H1 (cell line): Measurements from ENCODE around the gene PPP1R1B. TPM values are rescaled to one million over a fixed set of nuclear protein-coding genes. Genes with fewer than 3 reads are reported as not detected.

Experiments
- CTCF ChIA-PET: fragments of 300-600 bp; sonication (Branson Sonifier 250); formaldehyde crosslinking; loops from one replicate; lab custom pipeline; 2021; ENCODE audit not compliant: partially characterized antibody; lab: Charles Lee
- POLR2A ChIA-PET: fragments of 300-600 bp; sonication (Branson Sonifier 250); formaldehyde crosslinking; loops from one replicate; lab custom pipeline; 2021; ENCODE audit warnings: inconsistent platforms; ENCODE audit not compliant: partially characterized antibody; lab: Charles Lee
- DNase-seq, 2 experiments: peaks; one replicate each; pipeline versions ENCODE4 v3.0.0 to v3.0.0-alpha.2; 2010 to 2022; ENCODE audit warnings: low spot score in 2 of 2, low read depth in 1 of 2, mixed read lengths in 1 of 2
- FAIRE-seq: peaks from 2 replicates; lab custom pipeline; 2011; peaks lifted over from hg19 to GRCh38; lab: Jason Lieb, UNC
- H2AFZ ChIP-seq: 2 replicates; pipeline ENCODE4 v1.8.1; 2012; ENCODE audit warnings: low read length, inconsistent platforms
- H2AK5ac ChIP-seq: 2 replicates; pipeline ENCODE4 v1.6.1; 2013; ENCODE audit warnings: low read depth, low read length
- H2BK120ac ChIP-seq: replicated peaks from 2 replicates; pipeline ENCODE3; 2013; ENCODE audit warnings: low read depth, low read length, inconsistent platforms
- H2BK12ac ChIP-seq: 2 replicates; pipeline ENCODE4 v1.6.1; 2013; ENCODE audit warnings: low read depth, low read length
- H2BK15ac ChIP-seq: 2 replicates; pipeline ENCODE4 v1.6.1; 2013; ENCODE audit warnings: low read length
- H2BK20ac ChIP-seq: 2 replicates; pipeline ENCODE4 v1.6.1; 2013; ENCODE audit warnings: low read length
- H2BK5ac ChIP-seq: 2 replicates; pipeline ENCODE4 v1.6.1; 2013; ENCODE audit warnings: low read depth, low read length
- H3K14ac ChIP-seq: 2 replicates; pipeline ENCODE4 v1.6.1; 2013; ENCODE audit warnings: inconsistent platforms; ENCODE audit not compliant: insufficient read length
- H3K18ac ChIP-seq: 2 replicates; pipeline ENCODE4 v1.6.1; 2013; ENCODE audit warnings: low read length; ENCODE audit errors: extremely low read depth
- H3K23ac ChIP-seq: 2 replicates; pipeline ENCODE4 v1.6.1; 2013; ENCODE audit warnings: inconsistent platforms; ENCODE audit not compliant: insufficient read length
- H3K23me2 ChIP-seq: 2 replicates; pipeline ENCODE4 v1.6.1; 2013; ENCODE audit warnings: low read depth, low read length
- H3K27ac ChIP-seq: 2 replicates; pipeline ENCODE4 v1.6.1; 2011; ENCODE audit warnings: low read depth, low read length, inconsistent platforms
- H3K27me3 ChIP-seq, 4 experiments: replicated peaks in 1 of 4; 1 replicate in 1 of 4; 2 replicates in 3 of 4; pipeline versions ENCODE4 v1.6.1 to v1.8.1; 2011 to 2013; ENCODE audit warnings: low read length in 3 of 4, mild to moderate bottlenecking in 3 of 4, inconsistent platforms in 2 of 4, mixed read lengths in 2 of 4, moderate library complexity in 1 of 4; ENCODE audit not compliant: control insufficient read depth in 3 of 4, insufficient read depth in 3 of 4; ENCODE audit errors: extremely low read depth in 1 of 4
- H3K36me3 ChIP-seq, 4 experiments: 2 replicates each; pipeline versions ENCODE4 v1.6.1 to v1.8.1; 2011 to 2013; ENCODE audit warnings: mild to moderate bottlenecking in 4 of 4, low read length in 3 of 4, moderate library complexity in 2 of 4, control low read depth in 1 of 4, inconsistent platforms in 1 of 4; ENCODE audit not compliant: insufficient read depth in 4 of 4, control insufficient read depth in 2 of 4
- H3K4ac ChIP-seq: replicated peaks from 2 replicates; pipeline ENCODE3; 2013; ENCODE audit warnings: low read length, low read depth, mixed read lengths, inconsistent platforms; ENCODE audit not compliant: insufficient read length
- H3K4me1 ChIP-seq, 4 experiments: replicated peaks in 1 of 4; 1 replicate in 1 of 4; 2 replicates in 3 of 4; pipeline versions ENCODE4 v1.6.1 to v1.8.1; 2011 to 2013; ENCODE audit warnings: low read length in 3 of 4, inconsistent platforms in 2 of 4, mixed read lengths in 1 of 4; ENCODE audit not compliant: insufficient read depth in 4 of 4, control insufficient read depth in 3 of 4
- H3K4me2 ChIP-seq, 2 experiments: 2 replicates each; pipeline versions ENCODE4 v1.6.1 to v1.8.1; 2011 to 2013; ENCODE audit warnings: low read depth in 2 of 2, low read length in 2 of 2, control low read depth in 1 of 2, inconsistent platforms in 1 of 2, mild to moderate bottlenecking in 1 of 2; ENCODE audit not compliant: insufficient read depth in 1 of 2
- H3K4me3 ChIP-seq, 4 experiments: fragments of 200-600, 300-600 bp in 1 of 4; sonication (generic), shearing (Covaris generic), sonication (Bioruptor Twin) in 1 of 4; 2 replicates each; pipeline versions ENCODE4 v1.5.1 to v1.8.1; 2011 to 2016; ENCODE audit warnings: low read length in 4 of 4, low read depth in 3 of 4, control low read depth in 2 of 4, inconsistent platforms in 2 of 4, mild to moderate bottlenecking in 2 of 4, mixed read lengths in 1 of 4, moderate library complexity in 1 of 4; ENCODE audit not compliant: insufficient read depth in 2 of 4; ENCODE audit errors: extremely low read depth in 1 of 4
- H3K56ac ChIP-seq: replicated peaks from 2 replicates; pipeline ENCODE3; 2013; ENCODE audit warnings: low read depth, mild to moderate bottlenecking, mixed read lengths, low read length, inconsistent platforms; ENCODE audit not compliant: insufficient read length
- H3K79me1 ChIP-seq: 2 replicates; pipeline ENCODE4 v1.6.1; 2013; ENCODE audit warnings: low read depth, low read length, control low read depth
- H3K79me2 ChIP-seq, 2 experiments: 2 replicates each; pipeline versions ENCODE4 v1.6.1 to v1.8.1; 2012 to 2013; ENCODE audit warnings: low read length in 2 of 2, mild to moderate bottlenecking in 2 of 2, inconsistent platforms in 1 of 2; ENCODE audit not compliant: insufficient read depth in 2 of 2, control insufficient read depth in 1 of 2
- H3K9ac ChIP-seq, 4 experiments: replicated peaks in 1 of 4; 1 replicate in 1 of 4; 2 replicates in 3 of 4; pipeline versions ENCODE4 v1.6.1 to v1.8.1; 2011 to 2013; ENCODE audit warnings: low read depth in 3 of 4, low read length in 3 of 4, control low read depth in 2 of 4, mild to moderate bottlenecking in 2 of 4, moderate library complexity in 2 of 4, inconsistent platforms in 1 of 4; ENCODE audit errors: extremely low read depth in 1 of 4
- H3K9me3 ChIP-seq, 2 experiments: 2 replicates each; pipeline versions ENCODE4 v1.6.1 to v1.8.1; 2012 to 2013; ENCODE audit warnings: mild to moderate bottlenecking in 2 of 2, moderate library complexity in 2 of 2, control low read depth in 1 of 2, inconsistent platforms in 1 of 2, low read depth in 1 of 2, low read length in 1 of 2, mixed read lengths in 1 of 2; ENCODE audit not compliant: insufficient read depth in 2 of 2
- H4K20me1 ChIP-seq, 2 experiments: replicated peaks in 1 of 2; 2 replicates each; pipeline versions ENCODE3 to v1.8.1; 2011 to 2013; ENCODE audit warnings: inconsistent platforms in 2 of 2, low read length in 2 of 2, mild to moderate bottlenecking in 1 of 2; ENCODE audit not compliant: insufficient read depth in 2 of 2, control insufficient read depth in 1 of 2
- H4K5ac ChIP-seq: 2 replicates; pipeline ENCODE4 v1.6.1; 2013; ENCODE audit warnings: low read length, low read depth, mixed read lengths, inconsistent platforms; ENCODE audit not compliant: insufficient read length
- H4K8ac ChIP-seq: 2 replicates; pipeline ENCODE4 v1.8.0; 2013; ENCODE audit warnings: mild to moderate bottlenecking, moderate library complexity, low read length, inconsistent platforms; ENCODE audit not compliant: insufficient read depth; ENCODE audit errors: extremely low read depth
- H4K91ac ChIP-seq: replicated peaks from 2 replicates; pipeline ENCODE3; 2013; ENCODE audit warnings: low read length, mixed read lengths, inconsistent platforms; ENCODE audit not compliant: insufficient read length
- CBX8 ChIP-seq: fragments of 300-800, 300-1000 bp; sonication (generic); IDR thresholded peaks from 2 replicates; pipeline ENCODE4 v1.7.1; 2016; ENCODE audit warnings: low read depth, low read length, borderline replicate concordance
- CEBPB ChIP-seq: IDR thresholded peaks from 2 replicates; pipeline ENCODE4 v1.6.1; 2012; ENCODE audit warnings: low read depth, low read length
- CTBP2 ChIP-seq: IDR thresholded peaks from 2 replicates; pipeline ENCODE4 v1.7.0; 2011; ENCODE audit warnings: borderline replicate concordance, mild to moderate bottlenecking, moderate library complexity, mixed read lengths, low read length; ENCODE audit not compliant: insufficient read depth, insufficient read length
- EZH2 ChIP-seq: fragments of 200-600 bp; sonication (generic); IDR thresholded peaks from 2 replicates; pipeline ENCODE4 v1.7.1; 2012; ENCODE audit warnings: low read depth, mild to moderate bottlenecking, moderate library complexity, low read length, inconsistent platforms; ENCODE audit not compliant: severe bottlenecking
- GABPA ChIP-seq: IDR thresholded peaks from 2 replicates; pipeline ENCODE4 v1.6.1; 2011; ENCODE audit warnings: mild to moderate bottlenecking, low read length, moderate library complexity, borderline replicate concordance; ENCODE audit not compliant: insufficient read depth
- GTF2F1 ChIP-seq: IDR thresholded peaks from 2 replicates; pipeline ENCODE4 v1.6.1; 2012; ENCODE audit warnings: low read depth, low read length, improper control_type of control experiment, borderline replicate concordance
- SIX5 ChIP-seq: IDR thresholded peaks from 2 replicates; pipeline ENCODE4 v1.6.1; 2011; ENCODE audit warnings: mild to moderate bottlenecking, low read depth, low read length
- SRF ChIP-seq: IDR thresholded peaks from 2 replicates; pipeline ENCODE4 v1.6.1; 2011; ENCODE audit warnings: mild to moderate bottlenecking, low read depth, low read length, moderate library complexity
- SUZ12 ChIP-seq: fragments of 200-600 bp; sonication (generic); IDR thresholded peaks from 2 replicates; pipeline ENCODE4 v1.6.1; 2012; ENCODE audit warnings: mild to moderate bottlenecking, inconsistent platforms, low read length, moderate library complexity, mixed read lengths
- TCF12 ChIP-seq: IDR thresholded peaks from 2 replicates; pipeline ENCODE4 v1.6.1; 2011; ENCODE audit warnings: low read depth, mild to moderate bottlenecking, low read length
- WGBS, 2 experiments: shearing (Covaris generic) in 1 of 2; methylation state at CpG; one replicate each; pipeline versions ENCODE4 v1.1.6 to v1.1.7; 2013 to 2015; ENCODE audit warnings: low lambda C conversion rate in 2 of 2, mixed read lengths in 2 of 2, inconsistent platforms in 1 of 2, low coverage in 1 of 2, missing lambda C conversion rate in 1 of 2; ENCODE audit not compliant: insufficient replicate concordance in 2 of 2, insufficient coverage in 1 of 2, insufficient read length in 1 of 2; ENCODE audit errors: extremely low coverage in 1 of 2, missing lambda C conversion rate in 1 of 2; 5-methylcytosine and 5-hydroxymethylcytosine counted together
- polyA plus RNA-seq, 7 experiments: library from polyadenylated mRNA; depleted of rRNA in 3 of 7; stranded (reverse) in 5 of 7; unstranded in 2 of 7; fragments of >200 nt in 5 of 7; fragments of 200-250 nt in 2 of 7; gene quantifications; 1 replicate in 5 of 7; 2 replicates in 1 of 7; 4 replicates in 1 of 7; pipeline versions ENCODE4 v1.2.1 to v1.2.3, GENCODE V29; 2011 to 2013; ENCODE audit warnings: missing spikeins in 2 of 7, mixed read lengths in 2 of 7
- total RNA-seq: library from RNA; stranded (reverse); fragmentation: NEBNext Ultra II Directional; extraction: Animal tissue kit (Norgen Biotek cat#: 25700); gene quantifications from 2 replicates; pipeline ENCODE4 v1.2.1, GENCODE V29; 2021
- TF ChIP-seq, protein P1 (sequence below): IDR thresholded peaks from 2 replicates; pipeline ENCODE4 v1.6.1; 2012; ENCODE audit warnings: inconsistent platforms

Gene PPP1R1B
- total and polyA plus RNA-seq, 2 of the 8 experiments (the other 6 are each of a cell fraction or from before 2014, with no cell fraction given) = 10.7 to 22.3 TPM

DNA sequence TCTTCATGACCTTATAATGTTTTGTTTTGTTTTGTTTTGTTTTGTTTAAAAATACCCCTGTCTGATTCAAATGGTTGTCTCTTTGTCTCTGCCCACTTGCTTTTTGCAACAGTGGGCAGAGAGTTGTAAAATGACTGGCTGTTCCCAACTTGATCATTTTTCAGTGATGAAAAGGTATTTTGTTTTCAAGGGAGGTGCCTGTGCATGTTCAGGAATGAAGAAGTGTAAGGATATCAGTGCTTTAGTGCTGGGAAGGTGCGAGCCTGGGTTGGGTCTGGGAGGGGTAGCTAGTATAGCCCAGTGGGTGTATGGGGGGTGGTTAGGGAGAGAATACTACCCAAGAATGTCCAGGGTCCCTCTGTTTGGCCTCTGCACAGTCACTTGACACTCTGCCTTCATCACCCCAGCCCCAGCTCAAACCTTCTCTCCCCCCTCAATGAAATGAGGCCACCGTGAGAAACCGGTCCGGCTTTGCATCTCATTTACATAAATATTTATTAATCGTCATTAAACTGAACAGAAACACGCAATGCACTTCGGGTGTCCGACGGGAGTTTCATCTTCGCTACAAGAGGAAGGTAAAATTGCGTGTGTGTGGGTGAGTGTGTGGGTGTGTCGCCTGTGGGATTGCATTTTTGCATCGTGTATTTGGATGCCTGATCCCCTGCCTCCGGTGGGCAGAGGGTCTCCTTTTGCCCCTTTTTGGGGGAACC lies 23.3 kb upstream of the PPP1R1B start:
- ChIA-PET CTCF (interaction anchor here (1.1 to 10.7 kb wide), 5 partner anchors 18 to 67 kb away, joined by 3 to 140 read pairs (median 10); partner anchors contain the start of gene PPP1R1B), POLR2A (interaction anchor here (1.8 kb wide), 1 partner anchor 8 kb away, joined by 4 read pairs; no protein-coding TSS in a partner anchor)

More for the DNA sequence above, 23.3 kb upstream of the PPP1R1B start:
- Histone ChIP-seq H3K14ac (no peak overlapping the region), H3K9me3 (no peaks in the 10 kb centered on the region), H3K79me1 (no peaks in the 10 kb centered on the region), H3K56ac (no peak overlapping the region), H2AK5ac (0 out of 2 replicates have a peak overlapping the region, but pooled peaks have one; percentile 72), H2BK15ac (no peak overlapping the region), H3K27me3 (peaks cover 85 to 100% (median 98%) of the 10 kb centered on the region in 4 experiments), H3K36me3 (peaks cover 0 to 2% (median 0%) of the 10 kb centered on the region in 4 experiments; a peak in 1 of 8 replicates), H3K27ac (no peak overlapping the region), H3K18ac (no peak overlapping the region; the same call in none of the 2 replicates), H3K4me1 (peaks cover 5 to 59% (median 38%) of the 10 kb centered on the region in 4 experiments), H3K79me2 (no peaks in the 10 kb centered on the region), H2BK5ac (no peak overlapping the region; the same call in 1 of the 2 replicates), H4K5ac (no peak overlapping the region), H2AFZ (no peak overlapping the region), H3K4me3 (peak overlapping the region; percentile 15 to 59 (median 28); a peak in 5 of 8 replicates), H2BK120ac (no peak overlapping the region), H4K8ac (no peak overlapping the region), H3K23me2 (peaks cover 14% of the 10 kb centered on the region; the same call in 1 of the 2 replicates), H3K4ac (no peak overlapping the region), H2BK12ac (peak overlapping the region; percentile 95; the same call in 1 of the 2 replicates), H3K23ac (no peak overlapping the region), H2BK20ac (peak overlapping the region; percentile 32; the same call in 1 of the 2 replicates), H3K4me2 (peak overlapping the region; percentile 90), H3K9ac (no peak overlapping the region), H4K91ac (peak overlapping the region; percentile 77), H4K20me1 (peaks cover 3 to 18% of the 10 kb centered on the region in 2 experiments)
- WGBS, 2 experiments = 4% methylated on average over 12 of the region's 14 CpGs; no CpG with 5 or more reads in 1 of the 2 experiments
- TF ChIP-seq EZH2 (peak; percentile 71), SIX5 (no peak), SRF (no peak), CTBP2 (no peak), SUZ12 (peak; percentile 9; the same call in 1 of the 2 replicates), GTF2F1 (no peak), CEBPB (no peak), CBX8 (peak; percentile 59; the same call in 1 of the 2 replicates), TCF12 (no peak), GABPA (no peak)
- TF ChIP-seq, protein P1, sequence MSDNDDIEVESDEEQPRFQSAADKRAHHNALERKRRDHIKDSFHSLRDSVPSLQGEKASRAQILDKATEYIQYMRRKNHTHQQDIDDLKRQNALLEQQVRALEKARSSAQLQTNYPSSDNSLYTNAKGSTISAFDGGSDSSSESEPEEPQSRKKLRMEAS = no peak
- DNase-seq = peak in 1 of 2 experiments; percentile 48
- no peak for FAIRE-seq
